IMR-90 (cell line): ENCODE data around the gene GAS7. TPM values are rescaled to one million over a fixed set of nuclear protein-coding genes. Genes with fewer than 3 reads are reported as not detected.

Source experiments
- ATAC-seq: fragments of 200-7000 bp; cut with Tn5 transposase; 2 replicates; pipeline ENCODE4 v1.9.1; 2020; ENCODE audit warnings: low read depth, mild to moderate bottlenecking, moderate library complexity
- BruUV-seq: library from RNA; stranded (reverse); fragments of 400-500 nt; replicated peaks from 2 replicates; lab custom pipeline; 2021; lab: Mats Ljungman, UMichigan
- CTCF ChIA-PET: fragments of 300-600 bp; formaldehyde crosslinking; extraction: SDS; loops from one replicate; lab custom pipeline; 2021; ENCODE audit warnings: antibody characterized with exemption; lab: Yijun Ruan, JAX
- POLR2A ChIA-PET: fragments of 300-600 bp; sonication (Branson Sonifier 250); formaldehyde crosslinking; loops from one replicate; lab custom pipeline; 2022; ENCODE audit warnings: antibody characterized with exemption; ENCODE audit not compliant: unreplicated experiment; lab: Charles Lee
- DNase-seq: peaks from one replicate; pipeline ENCODE4 v3.0.0; 2013
- H2AFZ ChIP-seq: replicated peaks from 2 replicates; pipeline ENCODE3; 2013; ENCODE audit warnings: low read length, mild to moderate bottlenecking; ENCODE audit not compliant: poor library complexity
- H2AK5ac ChIP-seq: 2 replicates; pipeline ENCODE4 v1.6.1; 2013; ENCODE audit warnings: low read depth, low read length, inconsistent platforms
- H2AK9ac ChIP-seq: replicated peaks from 2 replicates; pipeline ENCODE3; 2013; ENCODE audit warnings: mild to moderate bottlenecking, low read depth, low read length, moderate library complexity; ENCODE audit not compliant: poor library complexity
- H2BK120ac ChIP-seq: 2 replicates; pipeline ENCODE4 v1.6.1; 2013; ENCODE audit warnings: low read depth, low read length, inconsistent platforms
- H2BK15ac ChIP-seq: 3 replicates; pipeline ENCODE4 v1.6.1; 2013; ENCODE audit warnings: low read depth, low read length, inconsistent platforms
- H2BK20ac ChIP-seq: 2 replicates; pipeline ENCODE4 v1.6.1; 2013; ENCODE audit warnings: low read depth, mild to moderate bottlenecking, inconsistent platforms, low read length, moderate library complexity
- H2BK5ac ChIP-seq: 2 replicates; pipeline ENCODE4 v1.6.1; 2013; ENCODE audit warnings: mild to moderate bottlenecking, low read depth, low read length, inconsistent platforms; ENCODE audit not compliant: poor library complexity, severe bottlenecking
- H3K14ac ChIP-seq: replicated peaks from 2 replicates; pipeline ENCODE4 v1.6.1; 2013; ENCODE audit warnings: low read depth, low read length, inconsistent platforms
- H3K18ac ChIP-seq: 2 replicates; pipeline ENCODE4 v1.6.1; 2013; ENCODE audit warnings: low read depth, low read length, control low read depth
- H3K23ac ChIP-seq: 2 replicates; pipeline ENCODE4 v1.6.1; 2013; ENCODE audit warnings: low read depth, low read length, inconsistent platforms
- H3K27ac ChIP-seq: 2 replicates; pipeline ENCODE4 v1.5.1; 2013; ENCODE audit warnings: mild to moderate bottlenecking, control low read depth, low read length; ENCODE audit not compliant: insufficient read depth
- H3K27me3 ChIP-seq: 2 replicates; pipeline ENCODE4 v1.6.1; 2013; ENCODE audit warnings: low read length; ENCODE audit not compliant: control insufficient read depth, insufficient read depth
- H3K36me3 ChIP-seq: 2 replicates; pipeline ENCODE4 v1.6.1; 2013; ENCODE audit warnings: low read length, mixed read lengths; ENCODE audit not compliant: control insufficient read depth, insufficient read depth
- H3K4ac ChIP-seq: 2 replicates; pipeline ENCODE4 v1.6.1; 2013; ENCODE audit warnings: low read depth, low read length, inconsistent platforms
- H3K4me1 ChIP-seq: 2 replicates; pipeline ENCODE4 v1.6.1; 2013; ENCODE audit warnings: low read length, mixed read lengths; ENCODE audit not compliant: control insufficient read depth, insufficient read depth
- H3K4me2 ChIP-seq: 2 replicates; pipeline ENCODE4 v1.6.1; 2013; ENCODE audit warnings: low read depth, mild to moderate bottlenecking, control low read depth, low read length, moderate library complexity
- H3K4me3 ChIP-seq: 2 replicates; pipeline ENCODE4 v1.5.1; 2013; ENCODE audit warnings: low read depth, mild to moderate bottlenecking, control low read depth, low read length, moderate library complexity; ENCODE audit not compliant: insufficient read depth
- H3K56ac ChIP-seq: 2 replicates; pipeline ENCODE4 v1.6.1; 2013; ENCODE audit warnings: low read length, inconsistent platforms; ENCODE audit not compliant: insufficient read depth; ENCODE audit errors: extremely low read depth
- H3K79me1 ChIP-seq, 2 experiments: 2 replicates each; pipeline ENCODE4 v1.6.1; 2013; ENCODE audit warnings: low read length in 2 of 2, inconsistent platforms in 1 of 2, low read depth in 1 of 2
- H3K9ac ChIP-seq: 2 replicates; pipeline ENCODE4 v1.6.1; 2013; ENCODE audit warnings: low read depth, low read length, control low read depth
- H3K9me1 ChIP-seq: 2 replicates; pipeline ENCODE4 v1.6.1; 2013; ENCODE audit warnings: low read length, inconsistent platforms; ENCODE audit not compliant: insufficient read depth
- H3K9me3 ChIP-seq: 2 replicates; pipeline ENCODE4 v1.6.1; 2013; ENCODE audit warnings: low read length; ENCODE audit not compliant: control insufficient read depth, insufficient read depth
- H4K20me1 ChIP-seq: 2 replicates; pipeline ENCODE4 v1.6.1; 2013; ENCODE audit warnings: low read length, inconsistent platforms; ENCODE audit not compliant: insufficient read depth
- H4K5ac ChIP-seq: 2 replicates; pipeline ENCODE4 v1.6.1; 2013; ENCODE audit warnings: mild to moderate bottlenecking, low read depth, low read length, control low read depth
- H4K8ac ChIP-seq, 2 experiments: 2 replicates each; pipeline ENCODE4 v1.6.1; 2013; ENCODE audit warnings: low read depth in 2 of 2, low read length in 2 of 2, control low read depth in 1 of 2, inconsistent platforms in 1 of 2
- H4K91ac ChIP-seq: 2 replicates; pipeline ENCODE4 v1.6.1; 2013; ENCODE audit warnings: low read depth, low read length, inconsistent platforms; ENCODE audit not compliant: insufficient read depth
- CEBPB ChIP-seq: IDR thresholded peaks from 2 replicates; pipeline ENCODE4 v1.6.1; 2012; ENCODE audit warnings: low read depth, low read length, improper control_type of control experiment
- CHD1 ChIP-seq: IDR thresholded peaks from 2 replicates; pipeline ENCODE4 v1.6.1; 2012; ENCODE audit warnings: low read depth, low read length, improper control_type of control experiment
- FOS ChIP-seq: fragments of 150-350 bp; IDR thresholded peaks from 2 replicates; pipeline ENCODE4 v1.6.1; 2016; ENCODE audit warnings: low read depth, low read length
- MAFK ChIP-seq: IDR thresholded peaks from 2 replicates; pipeline ENCODE4 v1.6.1; 2012; ENCODE audit warnings: low read depth, low read length, improper control_type of control experiment
- MXI1 ChIP-seq: IDR thresholded peaks from 2 replicates; pipeline ENCODE4 v1.6.1; 2012; ENCODE audit warnings: low read depth, mild to moderate bottlenecking, low read length, moderate library complexity, borderline replicate concordance
- NFE2L2 ChIP-seq: fragments of 150-350 bp; IDR thresholded peaks from 2 replicates; pipeline ENCODE4 v1.6.1; 2016; ENCODE audit warnings: low read depth, mild to moderate bottlenecking, low read length
- POLR2A ChIP-seq: IDR thresholded peaks from 2 replicates; pipeline ENCODE4 v1.6.1; 2012; ENCODE audit warnings: mild to moderate bottlenecking, low read depth, low read length
- RFX5 ChIP-seq: IDR thresholded peaks from 2 replicates; pipeline ENCODE4 v1.8.0; 2012; ENCODE audit warnings: low read depth, mild to moderate bottlenecking, low read length, moderate library complexity
- USF2 ChIP-seq: fragments of 150-350 bp; IDR thresholded peaks from 2 replicates; pipeline ENCODE4 v1.6.1; 2017; ENCODE audit warnings: mild to moderate bottlenecking, antibody characterized with exemption, low read length, low read depth
- WGBS, 2 experiments: methylation state at CpG; one replicate each; pipeline versions ENCODE4 v1.1.5 to v1.1.7; 2013; ENCODE audit warnings: missing lambda C conversion rate in 2 of 2; ENCODE audit not compliant: insufficient read length in 1 of 2; ENCODE audit errors: extremely low coverage in 2 of 2; 5-methylcytosine and 5-hydroxymethylcytosine counted together
- dilution Hi-C: fragments of 300-500 bp; cut with HindIII; formaldehyde crosslinking; loops from one replicate; pipeline ENCODE4 v1.14.3; 2018; ENCODE audit warnings: low sequenced_read_pairs; ENCODE audit not compliant: unreplicated experiment
- in situ Hi-C: fragments of 300-500 bp; cut with MboI; formaldehyde crosslinking; loops from 3 replicates; pipeline ENCODE4 v1.14.3; 2019; ENCODE audit warnings: low sequenced_read_pairs, inconsistent platforms, mixed read lengths
- intact Hi-C: fragments of 100-400 bp; cut with micrococcal nuclease; formaldehyde crosslinking; loops from 2 replicates; pipeline ENCODE4 v1.10.0; 2022
- polyA plus RNA-seq, 3 experiments: library from polyadenylated mRNA; depleted of rRNA; stranded (reverse); fragments of >200 nt; gene quantifications; 2 replicates each; pipeline ENCODE4 v1.2.3, GENCODE V29; 2012; ENCODE audit warnings: low replicate concordance in 1 of 3
- total RNA-seq: library from RNA; depleted of rRNA; stranded (reverse); fragments of >200 nt; gene quantifications from 2 replicates; pipeline ENCODE4 v1.2.3, GENCODE V29; 2012

The GAS7 gene
- total and polyA plus RNA-seq, 2 of the 4 experiments (the other 2 are of a cell fraction) = 4.6 to 5.0 TPM

- H3K79me1 ChIP-seq = no peaks in the 10 kb centered on the region
- no peak for DNase-seq
- H3K9me1 ChIP-seq = no peaks in the 10 kb centered on the region
- WGBS, 2 experiments = 100% methylated on average over 1 of the region's 14 CpGs; no CpG with 5 or more reads in 1 of the 2 experiments
- no peak overlapping the region for H4K8ac ChIP-seq
- no peak overlapping the region for H2BK5ac ChIP-seq
- no peak for ATAC-seq
- H3K14ac ChIP-seq = no peak overlapping the region
- H3K4ac ChIP-seq = no peak overlapping the region
- H3K4me3 ChIP-seq = no peak overlapping the region
- no peaks in the 10 kb centered on the region for H3K27me3 ChIP-seq
- no peak overlapping the region for H2BK15ac ChIP-seq
- CTCF ChIA-PET = interaction anchor here (0.6 kb wide), 1 partner anchor 233 kb away, joined by 4 read pairs; no protein-coding TSS in a partner anchor
- intact Hi-C loops (no loop called here), dilution Hi-C loops (no loop called here), in situ Hi-C loops (loop anchor here (5.0 kb wide), 1 partner anchor 690 kb away; no protein-coding TSS in a partner anchor)
- peaks cover 7% of the 10 kb centered on the region; the same call in 1 of the 2 replicates for H3K36me3 ChIP-seq
- H2AFZ ChIP-seq = no peak overlapping the region
- H3K4me1 ChIP-seq = peaks cover 2% of the 10 kb centered on the region; the same call in 1 of the 2 replicates
- no peak overlapping the region for H3K9ac ChIP-seq
- no peak overlapping the region for H2BK120ac ChIP-seq
- POLR2A ChIA-PET = no interaction called here
- no peak overlapping the region for H3K4me2 ChIP-seq
- no peak overlapping the region for H3K27ac ChIP-seq
- no peaks in the 10 kb centered on the region for H3K9me3 ChIP-seq
- TF ChIP-seq MXI1 (no peak), MAFK (peak; percentile 49), USF2 (no peak), RFX5 (no peak), CHD1 (no peak), POLR2A (no peak), NFE2L2 (no peak), FOS (no peak), CEBPB (no peak)
- no peak overlapping the region for H4K91ac ChIP-seq
- H4K20me1 ChIP-seq = no peaks in the 10 kb centered on the region
- H4K5ac ChIP-seq = no peak overlapping the region
- no TSS peak for BruUV-seq
- no peak overlapping the region for H3K23ac ChIP-seq
- no peak overlapping the region for H2BK20ac ChIP-seq
- H3K18ac ChIP-seq = no peak overlapping the region
- no peak overlapping the region for H2AK5ac ChIP-seq
- H2AK9ac ChIP-seq = no peak overlapping the region
- H3K56ac ChIP-seq = no peak overlapping the region
Measured at GRCh38 chr17:9922012-9922848, 276.2 kb downstream of the GAS7 start.
